Measurements from ENCODE around the gene RUNX1.

Gene RUNX1

GRCh38 chr21:35036465-35037383 is 12.4 kb downstream of the RUNX1 start:
- no peak for DNase-seq (ENCODE audit: low spot score)

GRCh38 chr21:35035581-35035980 is 13.5 kb downstream of the RUNX1 start:
- DNase-seq (ENCODE audit: low spot score), result no peak

- no peak for DNase-seq (ENCODE audit: low spot score)
These were observed 14.0 kb downstream of the RUNX1 start for GRCh38 chr21:35035116-35035515.

GRCh38 chr21:35034203-35034926 is 14.7 kb downstream of the RUNX1 start:
- DNase-seq (ENCODE audit: low spot score), result no peak

GRCh38 chr21:35032474-35033263 is 16.4 kb downstream of the RUNX1 start:
- no peak for DNase-seq (ENCODE audit: low spot score)

GRCh38 chr21:35028451-35028978 is 20.6 kb downstream of the RUNX1 start:
- no peak for DNase-seq (ENCODE audit: low spot score)

GRCh38 chr21:35027563-35028450 is 21.3 kb downstream of the RUNX1 start:
- no peak for DNase-seq (ENCODE audit: low spot score)

- DNase-seq (ENCODE audit: low spot score), result peak; percentile 73
These were observed 22.2 kb downstream of the RUNX1 start for GRCh38 chr21:35026617-35027562.

- DNase-seq (ENCODE audit: low spot score), result no peak
These were observed 23.0 kb downstream of the RUNX1 start for GRCh38 chr21:35026153-35026500.

GRCh38 chr21:35025206-35026152 is 23.6 kb downstream of the RUNX1 start:
- no peak for DNase-seq (ENCODE audit: low spot score)

GRCh38 chr21:35024513-35024912 is 24.6 kb downstream of the RUNX1 start:
- DNase-seq (ENCODE audit: low spot score), result no peak

GRCh38 chr21:35024071-35024420 is 25.1 kb downstream of the RUNX1 start:
- no peak for DNase-seq (ENCODE audit: low spot score)

- DNase-seq (ENCODE audit: low spot score), result no peak
These were observed 25.6 kb downstream of the RUNX1 start for GRCh38 chr21:35023396-35024070.

GRCh38 chr21:35021546-35021945 is 27.6 kb downstream of the RUNX1 start:
- no peak for DNase-seq (ENCODE audit: low spot score)

- no peak for DNase-seq (ENCODE audit: low spot score)
These were observed 28.2 kb downstream of the RUNX1 start for GRCh38 chr21:35020902-35021301.

GRCh38 chr21:35020436-35020835 is 28.7 kb downstream of the RUNX1 start:
- no peak for DNase-seq (ENCODE audit: low spot score)

- peak; percentile 85 for DNase-seq (ENCODE audit: low spot score)
These were observed 29.5 kb downstream of the RUNX1 start for GRCh38 chr21:35019631-35020032.

- DNase-seq (ENCODE audit: low spot score), result no peak
These were observed 31.8 kb downstream of the RUNX1 start for GRCh38 chr21:35017256-35017655.
